HG02852 (cell line): ENCODE measurements around the gene DCPS.
"Not testable (repeated sequence)": the region's sequence is repeated elsewhere in the genome, so short reads cannot be mapped to it uniquely, and the experiment has no call there.

ENCODE experiments used
- ATAC-seq: cut with Tn5 transposase; IDR thresholded peaks from one replicate; pipeline ENCODE4 v1.9.1; 2021; ENCODE audit warnings: mild to moderate bottlenecking, moderate library complexity; ENCODE audit not compliant: unreplicated experiment

DCPS gene

GRCh38 chr11:126378763-126379162, 74.9 kb downstream of the DCPS start:
- ATAC-seq, result no peak

- ATAC-seq, result no peak
These were observed 77.0 kb downstream of the DCPS start for GRCh38 chr11:126380909-126381308.

- not testable (repeated sequence) for ATAC-seq
These were observed 78.1 kb downstream of the DCPS start for GRCh38 chr11:126381960-126382359.

GRCh38 chr11:126382641-126383040, 78.8 kb downstream of the DCPS start:
- ATAC-seq, result not testable (repeated sequence)

- ATAC-seq, result no peak
These were observed 79.8 kb downstream of the DCPS start for GRCh38 chr11:126383339-126384335.

- no peak for ATAC-seq
These were observed 80.7 kb downstream of the DCPS start for GRCh38 chr11:126384449-126385070.

- ATAC-seq, result no peak
These were observed 82.3 kb downstream of the DCPS start for GRCh38 chr11:126385991-126386728.

- ATAC-seq, result not testable (repeated sequence)
These were observed 82.8 kb downstream of the DCPS start for GRCh38 chr11:126386729-126387071.

GRCh38 chr11:126387857-126388256, 84.0 kb downstream of the DCPS start:
- ATAC-seq, result no peak

- ATAC-seq, result no peak
These were observed 86.5 kb downstream of the DCPS start for GRCh38 chr11:126390272-126390867.

GRCh38 chr11:126391286-126391954, 87.6 kb downstream of the DCPS start:
- ATAC-seq, result no peak

- peak; percentile 65 for ATAC-seq
These were observed 88.2 kb downstream of the DCPS start for GRCh38 chr11:126391970-126392632.

- ATAC-seq, result no peak
These were observed 88.8 kb downstream of the DCPS start for GRCh38 chr11:126392633-126393013.

GRCh38 chr11:126393143-126393542, 89.3 kb downstream of the DCPS start:
- no peak for ATAC-seq

- no peak for ATAC-seq
These were observed 90.2 kb downstream of the DCPS start for GRCh38 chr11:126394036-126394435.

GRCh38 chr11:126394634-126395072, 90.8 kb downstream of the DCPS start:
- not testable (repeated sequence) for ATAC-seq
